Mesenchymal stem cell (in vitro differentiated cells and primary cell): Measurements from ENCODE around the gene C10orf67.
A peak's percentile ranks its signal among the peaks of the same experiment; 100 is the strongest.

Experiments used
- DNase-seq: peaks from one replicate; pipeline ENCODE4 v3.0.0-alpha.2; 2013
- H2AFZ ChIP-seq: one replicate; pipeline ENCODE4 v1.6.1; 2013; ENCODE audit warnings: low read depth, mild to moderate bottlenecking, control low read depth, inconsistent platforms, low read length, moderate library complexity
- H2AK5ac ChIP-seq: 2 replicates; pipeline ENCODE4 v1.6.1; 2013; ENCODE audit warnings: low read length, moderate library complexity, mild to moderate bottlenecking, inconsistent platforms; ENCODE audit not compliant: severe bottlenecking
- H2BK120ac ChIP-seq: one replicate; pipeline ENCODE4 v1.6.1; 2013; ENCODE audit warnings: low read depth, mild to moderate bottlenecking, inconsistent platforms, low read length, moderate library complexity
- H2BK12ac ChIP-seq, 2 experiments: one replicate each; pipeline ENCODE4 v1.6.1; 2013; ENCODE audit warnings: inconsistent platforms in 2 of 2, low read length in 2 of 2, mild to moderate bottlenecking in 2 of 2, moderate library complexity in 2 of 2, control low read depth in 1 of 2
- H2BK15ac ChIP-seq: one replicate; pipeline ENCODE4 v1.6.1; 2013; ENCODE audit warnings: mild to moderate bottlenecking, low read depth, inconsistent platforms; ENCODE audit not compliant: poor library complexity, severe bottlenecking
- H2BK5ac ChIP-seq: 2 replicates; pipeline ENCODE4 v1.6.1; 2013; ENCODE audit warnings: low read depth, mild to moderate bottlenecking, low read length, control low read depth, inconsistent platforms; ENCODE audit not compliant: poor library complexity, severe bottlenecking
- H3K14ac ChIP-seq, 2 experiments: one replicate each; pipeline ENCODE4 v1.6.1; 2013; ENCODE audit warnings: inconsistent platforms in 2 of 2, low read length in 2 of 2, control low read depth in 1 of 2, mild to moderate bottlenecking in 1 of 2, moderate library complexity in 1 of 2
- H3K18ac ChIP-seq, 2 experiments: one replicate each; pipeline ENCODE4 v1.6.1; 2013; ENCODE audit warnings: inconsistent platforms in 2 of 2, low read length in 2 of 2, control low read depth in 1 of 2, low read depth in 1 of 2, mild to moderate bottlenecking in 1 of 2
- H3K23ac ChIP-seq, 2 experiments: one replicate each; pipeline ENCODE4 v1.6.1; 2013; ENCODE audit warnings: inconsistent platforms in 2 of 2, low read length in 2 of 2, mild to moderate bottlenecking in 2 of 2, moderate library complexity in 2 of 2, control low read depth in 1 of 2
- H3K27ac ChIP-seq: 2 replicates; pipeline ENCODE4 v1.5.1; 2013; ENCODE audit warnings: mild to moderate bottlenecking, moderate library complexity, low read length, control low read depth, inconsistent platforms; ENCODE audit not compliant: poor library complexity, severe bottlenecking
- H3K27me3 ChIP-seq, 2 experiments: 2 replicates each; pipeline versions ENCODE4 v1.6.1 to v1.7.0; 2013; ENCODE audit warnings: low read length in 2 of 2, mild to moderate bottlenecking in 2 of 2, moderate library complexity in 2 of 2, control low read depth in 1 of 2, inconsistent platforms in 1 of 2; ENCODE audit not compliant: control insufficient read depth in 1 of 2, insufficient read depth in 1 of 2
- H3K36me3 ChIP-seq, 2 experiments: 2 replicates each; pipeline versions ENCODE4 v1.6.1 to v1.7.0; 2013; ENCODE audit warnings: low read length in 2 of 2, control low read depth in 1 of 2, inconsistent platforms in 1 of 2, low read depth in 1 of 2, mild to moderate bottlenecking in 1 of 2; ENCODE audit not compliant: insufficient read depth in 2 of 2, control insufficient read depth in 1 of 2
- H3K4ac ChIP-seq, 2 experiments: one replicate each; pipeline ENCODE4 v1.6.1; 2013; ENCODE audit warnings: inconsistent platforms in 2 of 2, low read length in 2 of 2, mild to moderate bottlenecking in 2 of 2, moderate library complexity in 2 of 2, control low read depth in 1 of 2, low read depth in 1 of 2
- H3K4me1 ChIP-seq: 2 replicates; pipeline ENCODE4 v1.6.1; 2013; ENCODE audit warnings: low read depth, low read length, control low read depth; ENCODE audit not compliant: control insufficient read depth, insufficient read depth
- H3K4me2 ChIP-seq: 2 replicates; pipeline ENCODE4 v1.6.1; 2013; ENCODE audit warnings: low read length, mild to moderate bottlenecking, inconsistent platforms; ENCODE audit not compliant: poor library complexity, severe bottlenecking
- H3K4me3 ChIP-seq, 2 experiments: 2 replicates each; pipeline versions ENCODE4 v1.5.1 to v1.7.0; 2013; ENCODE audit warnings: low read length in 2 of 2, mild to moderate bottlenecking in 2 of 2, control low read depth in 1 of 2, low read depth in 1 of 2; ENCODE audit not compliant: insufficient read depth in 1 of 2
- H3K79me1 ChIP-seq: replicated peaks from 2 replicates; pipeline ENCODE4 v1.6.1; 2013; ENCODE audit warnings: mild to moderate bottlenecking, control low read depth, low read length, inconsistent platforms; ENCODE audit not compliant: poor library complexity, severe bottlenecking
- H3K9ac ChIP-seq: 2 replicates; pipeline ENCODE4 v1.7.0; 2013; ENCODE audit warnings: mild to moderate bottlenecking, low read length, moderate library complexity
- H3K9me3 ChIP-seq: 2 replicates; pipeline ENCODE4 v1.7.0; 2013; ENCODE audit warnings: mild to moderate bottlenecking, low read length; ENCODE audit not compliant: control insufficient read depth
- H4K8ac ChIP-seq: one replicate; pipeline ENCODE4 v1.6.1; 2013; ENCODE audit warnings: inconsistent platforms, mild to moderate bottlenecking, low read length, moderate library complexity
- H4K91ac ChIP-seq: one replicate; pipeline ENCODE4 v1.6.1; 2013; ENCODE audit warnings: mild to moderate bottlenecking, low read length, inconsistent platforms
- WGBS: methylation state at CpG from one replicate; pipeline ENCODE4 v1.1.7; 2013; ENCODE audit warnings: mixed read lengths; 5-methylcytosine and 5-hydroxymethylcytosine counted together

Gene C10orf67

DNA sequence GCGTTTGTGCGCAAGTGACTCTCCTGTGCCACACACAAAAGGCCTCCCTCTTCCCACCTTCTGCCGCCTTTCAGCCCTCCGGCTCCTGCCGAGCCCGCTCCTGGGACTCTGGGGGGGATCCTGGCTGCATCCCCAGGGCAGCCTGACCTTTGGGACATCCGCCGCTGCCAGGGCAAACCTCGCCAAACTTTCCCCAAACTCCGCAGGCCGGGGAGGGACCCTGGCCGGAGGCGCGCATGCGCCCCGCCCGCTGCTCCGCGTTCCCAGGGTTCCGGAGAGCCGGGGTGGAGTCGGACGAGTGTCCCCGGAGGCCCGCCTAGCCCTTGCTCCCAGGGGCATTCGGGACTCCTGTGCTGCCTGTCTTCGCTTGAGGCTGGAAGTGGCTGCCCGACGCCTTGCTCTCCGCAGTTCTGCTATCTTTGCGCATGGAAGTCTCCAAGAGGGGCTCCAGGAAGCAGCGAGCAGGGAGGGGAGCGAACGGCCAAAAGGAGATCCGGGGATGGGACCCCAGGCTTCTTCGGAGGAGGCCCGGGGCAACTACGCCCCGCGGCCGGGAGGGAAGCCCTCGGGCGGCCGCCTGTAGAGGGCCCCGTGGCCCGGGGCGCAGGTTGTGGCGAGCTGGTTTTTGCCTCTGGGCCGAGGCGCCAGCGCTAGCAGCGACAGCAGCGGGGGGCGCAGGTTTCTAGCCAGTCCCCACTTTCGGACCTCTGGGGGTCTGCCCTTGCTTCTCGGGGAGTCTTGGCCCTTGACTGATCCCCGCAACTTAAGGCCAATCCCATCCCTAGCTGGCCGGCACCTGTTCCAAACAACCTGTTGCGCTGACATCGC is 145.4 kb downstream of the C10orf67 start:
- H3K4me3 ChIP-seq = no peak overlapping the region
- no peak overlapping the region for H3K9ac ChIP-seq
- H3K18ac ChIP-seq = no peak overlapping the region
- peak; percentile 24 for DNase-seq
- H3K9me3 ChIP-seq = no peaks in the 10 kb centered on the region
- H2BK15ac ChIP-seq = no peak overlapping the region
- no peak overlapping the region for H2AFZ ChIP-seq
- no peak overlapping the region for H2BK5ac ChIP-seq
- no peak overlapping the region for H3K23ac ChIP-seq
- H3K4ac ChIP-seq = no peak overlapping the region
- H4K91ac ChIP-seq = no peak overlapping the region
- no peak overlapping the region for H2BK12ac ChIP-seq
- WGBS = 3% methylated on average over 57 of the region's 60 CpGs
- H3K79me1 ChIP-seq = no peaks in the 10 kb centered on the region
- no peak overlapping the region for H3K14ac ChIP-seq
- H4K8ac ChIP-seq = no peak overlapping the region
- H3K36me3 ChIP-seq = no peaks in the 10 kb centered on the region
- H3K27ac ChIP-seq = no peak overlapping the region
- peaks cover 99% of the 10 kb centered on the region in 2 experiments for H3K27me3 ChIP-seq
- peaks cover 8% of the 10 kb centered on the region for H3K4me1 ChIP-seq
- H2AK5ac ChIP-seq = no peak overlapping the region
- H2BK120ac ChIP-seq = no peak overlapping the region
- H3K4me2 ChIP-seq = no peak overlapping the region

DNA sequence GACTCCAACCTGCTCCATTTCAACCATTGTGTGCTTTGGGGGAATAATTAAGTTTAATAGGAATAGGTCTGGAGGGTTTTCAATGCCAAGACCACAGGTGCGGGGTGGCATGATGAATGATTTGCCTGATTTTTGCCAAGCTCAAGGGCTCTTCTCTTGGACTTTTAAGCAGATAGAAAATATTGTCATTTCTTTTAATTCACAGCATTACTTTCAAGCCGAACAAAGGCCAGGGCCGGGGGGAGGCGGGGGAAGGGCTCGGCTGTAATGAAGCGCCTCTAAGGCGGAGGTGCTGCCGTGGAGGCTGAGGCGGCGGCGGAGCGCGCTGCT is 146.0 kb downstream of the C10orf67 start:
- WGBS = 3% methylated on average over 6 of the region's 13 CpGs

DNA sequence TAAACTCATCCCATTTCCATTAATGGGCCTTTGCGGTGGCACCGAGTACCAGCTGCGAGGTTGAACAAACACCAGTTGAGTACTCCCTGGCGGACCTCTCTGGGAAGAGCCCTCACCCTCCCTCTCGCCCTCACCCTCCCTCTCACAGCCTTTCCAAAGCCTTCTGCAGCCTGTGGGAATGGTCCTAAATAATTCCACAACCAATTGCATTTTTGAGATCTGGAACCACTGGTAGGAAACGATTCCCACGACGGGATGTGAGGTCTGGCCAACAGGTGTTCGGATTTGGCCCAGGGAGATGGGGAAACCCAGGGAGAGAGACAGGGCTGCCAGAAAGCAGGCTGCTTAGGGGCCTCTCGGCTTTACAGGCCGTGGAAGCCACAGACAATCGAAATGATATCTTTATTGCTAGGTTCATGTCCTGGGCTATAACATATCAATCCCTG is 147.2 kb downstream of the C10orf67 start:
- Histone ChIP-seq H2BK15ac (no peak overlapping the region), H3K4me1 (peaks cover 16% of the 10 kb centered on the region)

More for the DNA sequence above, 146.0 kb downstream of the C10orf67 start:
- H3K4me1 ChIP-seq = peaks cover 8% of the 10 kb centered on the region
- H3K36me3 ChIP-seq = no peaks in the 10 kb centered on the region
- H4K8ac ChIP-seq = no peak overlapping the region
- H2BK5ac ChIP-seq = no peak overlapping the region
- H3K23ac ChIP-seq = no peak overlapping the region
- H3K18ac ChIP-seq = no peak overlapping the region
- DNase-seq = no peak
- no peak overlapping the region for H3K27ac ChIP-seq
- no peak overlapping the region for H2BK12ac ChIP-seq
- H3K27me3 ChIP-seq = peaks cover 99% of the 10 kb centered on the region in 2 experiments
- H3K4me2 ChIP-seq = no peak overlapping the region
- H4K91ac ChIP-seq = no peak overlapping the region
- H3K14ac ChIP-seq = no peak overlapping the region
- H2BK15ac ChIP-seq = no peak overlapping the region
- H3K79me1 ChIP-seq = no peaks in the 10 kb centered on the region
- no peak overlapping the region for H2BK120ac ChIP-seq
- no peak overlapping the region for H3K4me3 ChIP-seq
- no peak overlapping the region for H3K4ac ChIP-seq
- no peak overlapping the region for H3K9ac ChIP-seq
- H3K9me3 ChIP-seq = no peaks in the 10 kb centered on the region
- H2AK5ac ChIP-seq = no peak overlapping the region
- H2AFZ ChIP-seq = no peak overlapping the region

DNA sequence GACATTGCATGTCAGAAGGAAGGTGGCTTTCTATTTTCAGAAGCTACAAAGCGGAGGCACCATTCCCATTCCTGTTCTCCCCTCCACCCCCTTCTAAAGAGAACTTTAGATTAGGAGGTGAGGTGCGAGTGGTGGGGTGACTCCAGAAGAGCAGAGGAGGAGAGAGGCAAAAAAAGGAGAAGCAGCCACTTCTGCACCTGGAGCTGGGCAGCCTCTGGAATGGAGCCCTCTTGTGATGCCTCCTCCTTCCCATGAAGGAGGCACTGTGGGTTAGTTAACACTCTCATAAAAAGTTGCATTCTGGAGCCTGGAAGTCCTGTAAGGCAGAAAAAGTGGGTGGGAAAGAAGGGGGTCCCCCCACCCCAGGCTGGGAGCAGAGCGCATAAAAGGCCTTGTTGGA is 147.7 kb downstream of the C10orf67 start:
- Histone ChIP-seq H3K27ac (no peak overlapping the region), H2AFZ (no peak overlapping the region), H3K23ac (no peak overlapping the region), H3K36me3 (no peaks in the 10 kb centered on the region), H4K91ac (no peak overlapping the region), H3K14ac (no peak overlapping the region), H3K4ac (no peak overlapping the region), H3K18ac (no peak overlapping the region), H2BK120ac (no peak overlapping the region), H3K4me1 (peaks cover 19% of the 10 kb centered on the region), H3K9me3 (no peaks in the 10 kb centered on the region), H2BK5ac (no peak overlapping the region), H3K4me3 (no peak overlapping the region), H3K4me2 (no peak overlapping the region), H3K79me1 (no peaks in the 10 kb centered on the region), H3K9ac (no peak overlapping the region), H2BK15ac (no peak overlapping the region), H4K8ac (no peak overlapping the region), H3K27me3 (peaks cover 92% of the 10 kb centered on the region in 2 experiments), H2BK12ac (no peak overlapping the region), H2AK5ac (no peak overlapping the region)
- no peak for DNase-seq
- 29% methylated on average over 2 of the region's 3 CpGs for WGBS

More for the DNA sequence above, 147.2 kb downstream of the C10orf67 start:
- no peak for DNase-seq
- H3K23ac ChIP-seq = no peak overlapping the region
- no peak overlapping the region for H2AFZ ChIP-seq
- H3K36me3 ChIP-seq = no peaks in the 10 kb centered on the region
- peaks cover 94 to 95% of the 10 kb centered on the region in 2 experiments for H3K27me3 ChIP-seq
- H2BK5ac ChIP-seq = no peak overlapping the region
- no peak overlapping the region for H3K4me3 ChIP-seq
- no peak overlapping the region for H3K4me2 ChIP-seq
- no peak overlapping the region for H2BK120ac ChIP-seq
- H3K14ac ChIP-seq = no peak overlapping the region
- H3K18ac ChIP-seq = no peak overlapping the region
- no peak overlapping the region for H2BK12ac ChIP-seq
- no peak overlapping the region for H4K8ac ChIP-seq
- H3K9ac ChIP-seq = no peak overlapping the region
- no peak overlapping the region for H4K91ac ChIP-seq
- no peak overlapping the region for H3K4ac ChIP-seq
- 23% methylated on average over 12 of the region's 12 CpGs for WGBS
- H3K9me3 ChIP-seq = no peaks in the 10 kb centered on the region
- no peaks in the 10 kb centered on the region for H3K79me1 ChIP-seq
- H3K27ac ChIP-seq = no peak overlapping the region
- no peak overlapping the region for H2AK5ac ChIP-seq
